Right hindlimb (tissue), 1 donor: ENCODE measurements around the gene PLPP3.

Experiments used
- DNase-seq: peaks from one replicate; pipeline ENCODE4 v3.0.0-alpha.2; 2018

PLPP3 gene

GRCh38 chr1:56457756-56458375 lies 121.5 kb downstream of the PLPP3 start:
- no peak for DNase-seq

- DNase-seq: no peak
Observed at GRCh38 chr1:56456435-56457101, 122.8 kb downstream of the PLPP3 start.

DNA sequence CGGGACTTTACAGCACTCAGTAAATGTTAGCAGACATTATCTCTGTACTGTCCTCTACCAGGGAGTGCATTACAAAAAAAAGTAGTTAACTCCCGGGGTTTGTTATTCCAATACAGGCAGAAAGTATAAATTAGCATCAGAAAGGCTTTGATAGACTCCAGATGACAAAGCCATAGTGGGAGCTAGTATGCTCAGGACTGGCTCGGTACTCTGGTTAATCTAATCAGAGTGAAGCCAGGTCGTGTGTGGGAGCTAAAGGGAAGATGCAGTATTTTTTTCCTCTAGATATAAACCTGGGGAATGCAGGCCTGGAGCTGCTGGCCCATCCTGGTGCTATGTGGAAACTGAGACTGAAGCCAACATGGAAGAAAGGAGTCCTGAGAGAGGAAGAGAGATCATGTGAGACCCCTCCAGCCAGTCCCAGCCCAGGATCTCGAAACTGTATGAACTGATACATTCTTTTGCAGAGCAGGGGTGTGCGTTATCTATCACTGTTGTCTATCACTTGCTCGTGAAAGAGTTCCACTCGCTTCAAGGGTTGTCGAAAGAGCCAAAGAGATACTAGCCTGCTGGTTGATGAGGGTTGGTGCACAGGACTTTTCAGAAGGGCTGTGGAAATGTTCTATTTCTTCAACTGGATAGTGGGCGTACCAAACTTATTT lies 125.8 kb downstream of the PLPP3 start:
- no peak for DNase-seq

DNA sequence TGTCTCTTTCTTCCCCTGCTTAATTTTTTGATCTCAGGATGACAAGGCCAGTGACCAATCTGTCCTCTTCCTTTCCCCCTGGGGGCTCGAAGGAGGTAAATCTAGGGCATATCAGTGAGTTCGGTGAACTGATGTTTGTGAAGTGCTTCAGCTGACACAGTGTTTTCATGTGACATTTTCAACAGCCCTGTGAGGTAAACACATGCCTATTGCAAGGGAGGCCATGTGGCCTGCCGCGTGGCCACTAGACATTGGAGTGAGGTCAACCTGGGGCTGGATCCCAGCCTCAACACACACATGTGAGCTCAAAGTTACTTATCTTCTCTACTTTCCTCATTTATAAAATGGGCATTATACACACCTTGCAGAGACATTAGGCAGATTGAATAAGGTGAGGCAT lies 126.3 kb downstream of the PLPP3 start:
- no peak for DNase-seq

GRCh38 chr1:56452027-56453011 lies 127.0 kb downstream of the PLPP3 start:
- peak; percentile 74 for DNase-seq

- DNase-seq: no peak
Observed at GRCh38 chr1:56451491-56451890, 127.9 kb downstream of the PLPP3 start.

DNA sequence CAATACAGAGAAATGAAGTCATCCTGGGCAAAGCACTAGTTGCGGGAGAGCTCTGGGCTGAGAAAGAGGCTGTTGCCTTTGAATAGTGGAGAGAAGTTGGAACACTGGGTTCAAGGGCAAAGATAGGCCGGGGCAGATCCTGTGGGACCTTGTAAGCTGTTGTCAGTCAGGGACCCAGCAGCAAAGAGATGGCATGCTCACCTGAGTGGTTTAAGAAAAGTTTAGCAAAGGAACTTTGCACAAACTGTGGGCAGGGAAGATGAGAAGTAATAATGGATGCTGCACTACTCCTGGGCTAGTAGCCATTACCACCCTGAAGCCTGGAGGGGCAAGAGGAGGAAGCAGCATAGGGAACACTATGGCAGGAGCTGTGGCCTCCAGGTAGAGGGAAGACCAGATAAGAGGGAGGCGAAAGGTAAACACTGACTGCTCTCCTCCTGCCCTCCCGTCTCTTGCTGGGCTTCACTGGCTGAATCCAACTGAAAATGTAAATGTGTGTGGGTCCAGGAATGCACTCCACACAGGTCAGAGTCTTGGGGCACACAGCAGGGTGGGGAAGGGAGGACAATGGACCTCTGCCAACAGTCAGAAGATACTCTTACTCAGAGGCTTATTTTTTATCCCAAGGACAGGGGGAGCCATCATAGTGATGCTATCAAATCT lies 129.2 kb downstream of the PLPP3 start:
- DNase-seq: no peak

GRCh38 chr1:56448529-56449300 lies 130.6 kb downstream of the PLPP3 start:
- no peak for DNase-seq

- no peak for DNase-seq
Observed at GRCh38 chr1:56447823-56448222, 131.5 kb downstream of the PLPP3 start.

DNA sequence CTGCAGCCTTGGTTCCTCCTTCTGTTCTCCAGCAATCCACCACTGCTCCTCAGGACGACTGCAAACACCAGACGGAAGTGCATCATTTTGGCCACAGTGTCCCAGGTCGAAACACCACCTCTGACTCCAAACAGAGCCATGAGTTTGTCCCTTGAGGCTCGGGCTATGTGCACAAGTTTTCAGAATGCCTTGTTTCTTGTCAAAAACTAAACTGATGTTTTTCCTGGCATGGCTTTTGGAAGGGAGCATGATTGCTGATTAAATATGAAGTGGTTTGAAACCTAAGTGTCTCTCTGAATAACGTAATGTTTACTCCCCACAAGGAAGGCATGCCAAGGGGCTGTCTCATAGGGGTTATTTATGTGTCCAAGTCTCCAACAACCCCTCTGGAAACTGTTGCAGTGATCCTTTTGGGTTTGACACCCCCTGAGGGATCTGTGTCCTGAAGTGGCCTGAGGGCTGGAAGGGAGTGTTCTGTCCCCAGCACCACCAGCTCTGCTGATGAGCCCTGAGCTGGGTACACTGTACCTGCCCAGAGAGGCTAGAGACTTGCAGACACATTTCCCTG lies 132.7 kb downstream of the PLPP3 start:
- DNase-seq: no peak

- no peak for DNase-seq
Observed at GRCh38 chr1:56444960-56445646, 134.3 kb downstream of the PLPP3 start.
